Measurements from ENCODE around the gene ATG9B.

DNA sequence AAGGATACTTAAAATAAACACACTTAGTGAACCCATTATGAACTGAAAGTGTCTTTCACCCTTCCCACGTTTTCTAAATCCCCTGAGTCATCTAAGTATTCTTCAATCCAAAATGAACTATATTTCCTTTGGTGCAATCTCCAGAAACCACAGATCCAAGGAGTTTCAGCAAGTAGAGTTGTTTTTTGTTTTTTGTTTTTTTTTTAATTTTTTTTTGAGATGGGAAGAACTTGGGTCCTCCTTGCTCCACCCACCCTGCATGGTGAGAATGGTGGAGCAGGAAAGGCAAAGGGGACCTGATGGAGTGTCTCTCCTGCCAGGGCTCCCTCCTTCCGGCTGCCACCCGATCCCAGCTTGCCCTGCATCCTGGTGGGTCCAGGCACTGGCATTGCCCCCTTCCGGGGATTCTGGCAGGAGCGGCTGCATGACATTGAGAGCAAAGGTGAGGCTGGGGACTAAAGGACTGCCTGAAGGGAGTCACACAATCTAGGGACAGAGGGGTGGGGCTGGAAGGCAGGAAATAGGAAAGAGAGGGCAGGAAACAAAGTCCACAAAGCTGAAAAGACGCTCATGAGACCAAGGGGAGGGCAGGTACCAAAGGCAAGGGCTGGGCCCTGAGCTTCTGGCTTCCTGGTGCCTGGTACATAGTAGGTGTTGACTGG, 12.1 kb downstream of the ATG9B start:
- no peak for TF ChIP-seq CTCF (conservative IDR thresholded peaks at IDR 0.05; ENCODE audit: low read length)
- no peak for TF ChIP-seq EZH2phosphoT487 (IDR thresholded peaks at IDR 0.05; ENCODE audit: borderline replicate concordance)
